Measurements from ENCODE around the gene ERBIN.

DNA sequence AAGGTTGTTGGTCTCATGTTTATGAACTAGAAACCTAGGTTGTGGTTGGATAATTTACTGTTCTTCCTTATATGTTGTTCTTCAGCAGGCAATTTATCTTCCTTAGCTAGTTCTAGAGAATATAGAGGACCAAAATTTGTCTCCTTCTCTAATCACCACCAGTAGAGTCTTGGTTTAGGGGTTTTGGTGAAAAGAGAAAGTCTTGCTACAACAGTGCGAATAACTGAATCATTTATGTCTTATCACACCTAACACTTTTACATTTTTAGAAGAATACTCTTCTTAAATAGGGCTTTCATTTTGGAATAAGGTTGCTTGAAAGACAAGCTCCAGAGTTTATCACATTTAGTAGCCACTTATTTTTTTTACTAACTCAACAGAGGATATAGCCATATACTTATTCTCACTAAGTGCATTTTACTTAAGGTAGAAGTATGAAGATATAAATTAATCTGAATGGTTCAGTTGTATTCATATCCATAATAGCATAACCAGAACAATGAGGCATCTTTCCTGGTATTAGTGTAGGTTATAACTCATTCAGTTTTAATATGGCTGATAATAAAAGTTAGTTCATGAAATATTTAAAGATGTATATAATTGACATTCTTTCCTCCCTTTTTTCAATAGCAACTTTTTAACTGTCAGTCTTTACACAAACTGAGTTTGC lies 67.9 kb downstream of the ERBIN start:
- TF ChIP-seq, protein P1, sequence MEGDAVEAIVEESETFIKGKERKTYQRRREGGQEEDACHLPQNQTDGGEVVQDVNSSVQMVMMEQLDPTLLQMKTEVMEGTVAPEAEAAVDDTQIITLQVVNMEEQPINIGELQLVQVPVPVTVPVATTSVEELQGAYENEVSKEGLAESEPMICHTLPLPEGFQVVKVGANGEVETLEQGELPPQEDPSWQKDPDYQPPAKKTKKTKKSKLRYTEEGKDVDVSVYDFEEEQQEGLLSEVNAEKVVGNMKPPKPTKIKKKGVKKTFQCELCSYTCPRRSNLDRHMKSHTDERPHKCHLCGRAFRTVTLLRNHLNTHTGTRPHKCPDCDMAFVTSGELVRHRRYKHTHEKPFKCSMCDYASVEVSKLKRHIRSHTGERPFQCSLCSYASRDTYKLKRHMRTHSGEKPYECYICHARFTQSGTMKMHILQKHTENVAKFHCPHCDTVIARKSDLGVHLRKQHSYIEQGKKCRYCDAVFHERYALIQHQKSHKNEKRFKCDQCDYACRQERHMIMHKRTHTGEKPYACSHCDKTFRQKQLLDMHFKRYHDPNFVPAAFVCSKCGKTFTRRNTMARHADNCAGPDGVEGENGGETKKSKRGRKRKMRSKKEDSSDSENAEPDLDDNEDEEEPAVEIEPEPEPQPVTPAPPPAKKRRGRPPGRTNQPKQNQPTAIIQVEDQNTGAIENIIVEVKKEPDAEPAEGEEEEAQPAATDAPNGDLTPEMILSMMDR (IDR thresholded peaks at IDR 0.05; ENCODE audit: low read length): no peak
- no peak for TF ChIP-seq EZH2 (IDR thresholded peaks at IDR 0.05; ENCODE audit: borderline replicate concordance, low read length)

Data from OCI-LY1 (cell line).